Fibroblast of lung (primary cell): ENCODE measurements around the gene COL6A6. TPM values are rescaled to one million over a fixed set of nuclear protein-coding genes. Genes with fewer than 3 reads are reported as not detected.

ENCODE experiments used
- DNase-seq, 2 donors: peaks; one replicate each; pipeline versions ENCODE4 v3.0.0 to v3.0.0-alpha.2; 2010; ENCODE audit warnings: low read depth in 2 of 2
- H2AFZ ChIP-seq: 2 replicates; pipeline ENCODE4 v1.5.1; 2012; ENCODE audit warnings: low read length, control low read depth, inconsistent platforms
- H3K27ac ChIP-seq: 2 replicates; pipeline ENCODE4 v1.5.1; 2011; ENCODE audit warnings: low read length, control low read depth; ENCODE audit not compliant: insufficient read depth
- H3K27me3 ChIP-seq: 2 replicates; pipeline ENCODE4 v1.5.1; 2011; ENCODE audit warnings: mild to moderate bottlenecking, low read length; ENCODE audit not compliant: control insufficient read depth, insufficient read depth
- H3K36me3 ChIP-seq: 2 replicates; pipeline ENCODE4 v1.5.1; 2011; ENCODE audit warnings: low read length; ENCODE audit not compliant: control insufficient read depth, insufficient read depth
- H3K4me1 ChIP-seq: 2 replicates; pipeline ENCODE4 v1.5.1; 2011; ENCODE audit warnings: low read length; ENCODE audit not compliant: control insufficient read depth, insufficient read depth; ENCODE audit errors: extremely low read depth
- H3K4me2 ChIP-seq: 2 replicates; pipeline ENCODE4 v1.5.1; 2011; ENCODE audit warnings: low read length, control low read depth; ENCODE audit not compliant: insufficient read depth; ENCODE audit errors: extremely low read depth
- H3K4me3 ChIP-seq, 4 experiments: fragments of 200-600 bp in 1 of 4; sonication (generic) in 1 of 4; replicated peaks in 1 of 4; 2 replicates each; pipeline ENCODE4 v1.5.1; 2011 to 2016; ENCODE audit warnings: low read length in 4 of 4, low read depth in 3 of 4, mild to moderate bottlenecking in 3 of 4, control low read depth in 2 of 4, inconsistent platforms in 1 of 4, mixed read lengths in 1 of 4; ENCODE audit not compliant: insufficient read depth in 1 of 4; ENCODE audit errors: control extremely low read depth in 1 of 4
- H3K79me2 ChIP-seq: 2 replicates; pipeline ENCODE4 v1.5.1; 2012; ENCODE audit warnings: mild to moderate bottlenecking, low read length, inconsistent platforms; ENCODE audit not compliant: control insufficient read depth, insufficient read depth
- H3K9ac ChIP-seq: 2 replicates; pipeline ENCODE4 v1.5.1; 2011; ENCODE audit warnings: mild to moderate bottlenecking, low read length, control low read depth; ENCODE audit not compliant: insufficient read depth
- H3K9me3 ChIP-seq: 2 replicates; pipeline ENCODE4 v1.5.1; 2012; ENCODE audit warnings: low read depth, low read length; ENCODE audit not compliant: control insufficient read depth, insufficient read depth
- H4K20me1 ChIP-seq: 2 replicates; pipeline ENCODE4 v1.5.1; 2011; ENCODE audit warnings: low read length; ENCODE audit not compliant: control insufficient read depth, insufficient read depth; ENCODE audit errors: extremely low read depth
- EZH2 ChIP-seq: IDR thresholded peaks from 2 replicates; pipeline ENCODE4 v1.5.1; 2012; ENCODE audit warnings: low read length, control low read depth, mild to moderate bottlenecking; ENCODE audit errors: missing control alignments
- polyA plus RNA-seq, 2 donors: library from polyadenylated mRNA; depleted of rRNA in 1 of 2; stranded (reverse) in 1 of 2; unstranded in 1 of 2; fragments of >200 nt; gene quantifications; 2 replicates each; pipeline ENCODE4 v1.2.1, GENCODE V29; 2011 to 2012; ENCODE audit warnings: missing spikeins in 1 of 2
- total RNA-seq: library from RNA; depleted of rRNA; stranded (reverse); fragments of >200 nt; gene quantifications from 2 replicates; pipeline ENCODE4 v1.2.1, GENCODE V29; 2014
- TF ChIP-seq, protein P1 (sequence below), 2 donors: IDR thresholded peaks in 1 of 2; conservative IDR thresholded peaks in 1 of 2; 1 replicate in 1 of 2; 2 replicates in 1 of 2; pipeline ENCODE4 v1.5.1; 2011 to 2012; ENCODE audit warnings: low read length in 2 of 2, control low read depth in 1 of 2, inconsistent platforms in 1 of 2, low read depth in 1 of 2, mild to moderate bottlenecking in 1 of 2

The COL6A6 gene
- total and polyA plus RNA-seq, 2 donors (not counting 1 experiment from before 2014, with no cell fraction given), result 0.15 to 0.83 TPM

DNA sequence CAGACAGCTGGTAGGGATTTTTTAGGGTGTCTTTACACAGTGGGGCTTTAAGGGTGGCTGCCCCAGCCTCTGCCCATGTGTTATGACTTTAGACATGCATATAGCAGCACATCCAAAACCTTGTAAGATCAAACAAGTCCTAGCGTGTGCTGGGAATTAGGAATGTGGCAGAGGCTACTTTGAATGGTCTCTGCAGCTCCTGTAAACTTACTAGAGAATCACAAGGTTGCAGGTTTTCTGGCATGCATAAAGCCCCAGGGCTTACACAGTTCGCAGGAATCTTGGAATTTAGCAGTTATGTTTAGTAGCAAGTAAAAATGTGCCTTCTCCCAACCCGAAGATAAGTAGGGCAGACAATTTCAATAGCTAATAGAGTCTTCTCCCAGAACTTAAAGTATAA is 46.9 kb upstream of the COL6A6 start:
- DNase-seq, result no peak
- H3K27ac ChIP-seq, result no peak overlapping the region
- no peak overlapping the region for H3K4me2 ChIP-seq
- H3K36me3 ChIP-seq, result no peaks in the 10 kb centered on the region
- H3K9me3 ChIP-seq, result no peaks in the 10 kb centered on the region
- TF ChIP-seq, protein P1, sequence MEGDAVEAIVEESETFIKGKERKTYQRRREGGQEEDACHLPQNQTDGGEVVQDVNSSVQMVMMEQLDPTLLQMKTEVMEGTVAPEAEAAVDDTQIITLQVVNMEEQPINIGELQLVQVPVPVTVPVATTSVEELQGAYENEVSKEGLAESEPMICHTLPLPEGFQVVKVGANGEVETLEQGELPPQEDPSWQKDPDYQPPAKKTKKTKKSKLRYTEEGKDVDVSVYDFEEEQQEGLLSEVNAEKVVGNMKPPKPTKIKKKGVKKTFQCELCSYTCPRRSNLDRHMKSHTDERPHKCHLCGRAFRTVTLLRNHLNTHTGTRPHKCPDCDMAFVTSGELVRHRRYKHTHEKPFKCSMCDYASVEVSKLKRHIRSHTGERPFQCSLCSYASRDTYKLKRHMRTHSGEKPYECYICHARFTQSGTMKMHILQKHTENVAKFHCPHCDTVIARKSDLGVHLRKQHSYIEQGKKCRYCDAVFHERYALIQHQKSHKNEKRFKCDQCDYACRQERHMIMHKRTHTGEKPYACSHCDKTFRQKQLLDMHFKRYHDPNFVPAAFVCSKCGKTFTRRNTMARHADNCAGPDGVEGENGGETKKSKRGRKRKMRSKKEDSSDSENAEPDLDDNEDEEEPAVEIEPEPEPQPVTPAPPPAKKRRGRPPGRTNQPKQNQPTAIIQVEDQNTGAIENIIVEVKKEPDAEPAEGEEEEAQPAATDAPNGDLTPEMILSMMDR (conservative IDR thresholded peaks at IDR 0.05 in 1 of 2, IDR thresholded peaks at IDR 0.05 in 1 of 2; ENCODE audit: low read depth in 1 of 2, low read length in 2 of 2), result no peak
- TF ChIP-seq EZH2, result no peak
- H3K27me3 ChIP-seq, result no peaks in the 10 kb centered on the region
- no peak overlapping the region for H3K9ac ChIP-seq
- H3K4me1 ChIP-seq, result no peaks in the 10 kb centered on the region
- no peak overlapping the region for H3K4me3 ChIP-seq
- H4K20me1 ChIP-seq, result no peaks in the 10 kb centered on the region
- H2AFZ ChIP-seq, result no peak overlapping the region
- no peaks in the 10 kb centered on the region for H3K79me2 ChIP-seq

DNA sequence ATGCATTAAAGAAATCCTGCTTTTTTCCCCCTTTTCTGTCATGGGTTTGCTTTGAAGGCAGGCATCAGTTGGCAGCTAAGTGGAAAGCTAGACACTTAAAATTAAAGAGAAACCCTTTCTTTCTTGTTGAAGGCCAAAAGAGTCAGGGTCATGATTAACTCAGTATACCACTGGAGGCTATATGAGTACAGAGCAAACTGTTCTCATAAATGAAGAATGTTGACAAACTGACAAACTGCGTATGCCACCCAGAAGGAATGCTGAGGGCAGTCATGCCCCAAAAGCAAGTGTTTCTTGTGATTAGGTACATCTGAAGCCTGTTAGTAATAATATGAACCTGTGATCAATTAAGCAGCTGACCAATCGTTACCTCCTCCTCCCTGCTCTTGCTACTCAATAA is 43.6 kb upstream of the COL6A6 start:
- Histone ChIP-seq H3K9me3 (no peaks in the 10 kb centered on the region), H3K36me3 (no peaks in the 10 kb centered on the region), H3K27ac (no peak overlapping the region), H4K20me1 (no peaks in the 10 kb centered on the region), H2AFZ (no peak overlapping the region), H3K4me2 (no peak overlapping the region), H3K9ac (no peak overlapping the region), H3K27me3 (no peaks in the 10 kb centered on the region), H3K4me3 (no peak overlapping the region), H3K4me1 (no peaks in the 10 kb centered on the region), H3K79me2 (no peaks in the 10 kb centered on the region)
- no peak for DNase-seq
- TF ChIP-seq EZH2, result no peak
- TF ChIP-seq, protein P1 (conservative IDR thresholded peaks at IDR 0.05 in 1 of 2, IDR thresholded peaks at IDR 0.05 in 1 of 2; ENCODE audit: low read depth in 1 of 2, low read length in 2 of 2), result no peak

DNA sequence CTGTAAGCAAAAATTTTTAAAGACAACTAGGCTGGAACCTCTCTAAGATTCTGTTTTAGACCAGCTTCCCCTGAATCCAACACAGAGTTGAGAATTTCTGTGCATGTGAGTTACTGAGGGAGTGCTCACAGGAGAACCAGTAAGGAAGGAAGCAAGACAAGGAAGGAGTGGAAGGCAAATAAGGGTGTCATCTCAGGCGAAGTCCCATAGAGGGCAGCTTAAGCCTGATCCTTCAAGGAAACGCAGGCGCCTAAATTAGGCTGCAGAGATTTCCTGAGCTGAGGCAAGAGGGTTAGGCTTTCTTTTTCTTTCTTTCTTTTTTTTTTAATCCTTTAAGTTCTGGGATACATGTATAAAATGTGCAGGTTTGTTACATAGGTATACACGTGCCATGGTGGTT is 36.2 kb upstream of the COL6A6 start:
- Histone ChIP-seq H3K9ac (no peak overlapping the region), H3K27me3 (no peaks in the 10 kb centered on the region), H3K36me3 (no peaks in the 10 kb centered on the region), H3K9me3 (no peaks in the 10 kb centered on the region), H2AFZ (no peak overlapping the region), H3K79me2 (no peaks in the 10 kb centered on the region), H3K4me2 (no peak overlapping the region), H3K4me1 (no peaks in the 10 kb centered on the region), H3K4me3 (no peak overlapping the region), H3K27ac (no peak overlapping the region), H4K20me1 (no peaks in the 10 kb centered on the region)
- no peak for TF ChIP-seq EZH2
- TF ChIP-seq, protein P1 (conservative IDR thresholded peaks at IDR 0.05 in 1 of 2, IDR thresholded peaks at IDR 0.05 in 1 of 2; ENCODE audit: low read depth in 1 of 2, low read length in 2 of 2), result peak; percentile 49 to 81
- DNase-seq, result peak; percentile 42 to 49
